GM19328 (cell line): ENCODE results near the gene MAPK13.

Experiments
- ATAC-seq: cut with Tn5 transposase; IDR thresholded peaks from one replicate; pipeline ENCODE4 v1.9.1; 2021; ENCODE audit warnings: mild to moderate bottlenecking, moderate library complexity; ENCODE audit not compliant: unreplicated experiment

The MAPK13 gene

DNA sequence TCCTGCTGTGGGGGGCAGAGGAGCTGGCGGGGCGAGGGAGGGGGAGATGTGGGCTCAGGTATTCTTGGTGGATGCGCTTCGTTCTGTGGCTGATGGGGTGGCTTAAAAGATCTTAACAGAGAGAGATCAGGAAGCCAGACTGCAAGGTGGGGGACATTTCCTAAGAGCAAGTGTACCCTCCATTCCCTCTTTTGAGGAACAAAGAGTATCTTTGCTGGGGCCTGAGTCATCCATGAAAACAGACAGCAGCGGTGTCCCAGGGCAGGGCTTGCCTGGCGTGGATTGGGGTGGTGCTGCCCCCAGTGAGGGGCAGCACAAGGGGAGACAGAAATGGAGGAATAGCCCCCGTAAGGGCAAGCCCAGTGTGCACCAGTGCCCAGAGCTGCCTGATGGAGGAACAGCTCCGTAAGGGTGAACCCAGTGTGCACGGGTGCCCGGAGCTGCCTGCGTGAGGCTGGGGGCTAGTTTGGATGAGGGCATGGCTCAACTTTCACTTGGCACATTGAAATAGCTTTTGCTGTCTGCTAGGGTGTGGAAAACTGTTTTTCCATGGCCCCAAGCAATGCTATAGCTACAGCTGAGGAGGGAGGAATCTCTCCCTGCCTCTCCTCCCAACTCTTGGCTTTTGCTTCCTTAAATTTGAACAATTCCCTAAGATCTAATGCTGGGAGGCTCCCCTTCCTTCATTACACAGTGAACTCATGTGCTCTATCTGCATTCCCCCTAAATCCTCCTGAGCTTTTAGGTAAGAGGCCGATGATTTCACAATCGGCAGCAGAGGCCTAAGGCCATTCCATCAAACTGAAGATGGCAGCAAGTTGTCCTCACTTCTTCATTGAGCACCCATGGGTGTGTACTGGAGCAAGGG is 12.9 kb downstream of the MAPK13 start:
- ATAC-seq, result no peak

DNA sequence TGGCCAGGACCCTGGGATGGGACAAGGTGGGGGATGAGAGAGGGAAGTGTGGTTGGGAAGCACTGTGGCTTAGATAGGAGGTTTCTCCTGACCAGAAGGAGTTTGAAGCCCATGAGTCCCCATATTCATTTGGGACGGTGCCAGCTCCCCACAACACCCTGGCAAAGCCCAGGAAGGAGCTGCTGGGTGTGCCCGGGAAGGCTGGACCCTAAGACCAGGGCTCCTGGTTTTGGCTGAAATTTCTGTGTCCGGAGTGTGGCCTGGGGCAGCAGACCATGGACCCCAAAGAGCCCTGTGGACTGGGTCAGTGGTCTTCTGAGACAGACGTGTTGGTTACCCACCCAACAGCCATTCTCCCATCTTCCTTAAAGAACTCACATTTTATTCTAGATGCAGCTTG is 15.2 kb downstream of the MAPK13 start:
- ATAC-seq, result no peak

DNA sequence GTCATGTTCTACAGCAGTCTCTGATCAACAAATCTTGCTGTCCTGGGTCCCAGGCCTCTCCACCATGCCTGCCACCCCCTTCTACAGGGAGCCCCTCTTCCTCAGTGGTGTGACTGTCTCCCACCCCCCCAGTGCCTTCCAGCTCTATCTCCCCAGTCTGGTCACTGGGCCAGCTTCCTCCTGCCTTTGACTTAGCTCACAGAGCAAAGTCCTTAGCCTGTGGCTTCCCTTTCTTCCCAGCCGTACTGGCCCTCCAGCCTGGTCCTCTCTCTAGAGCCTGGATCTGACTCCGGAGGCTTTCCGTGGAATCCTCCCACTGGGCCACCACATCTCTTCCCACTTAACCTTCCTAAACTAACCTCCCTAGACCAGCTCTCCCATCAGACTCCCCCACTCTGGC is 17.0 kb downstream of the MAPK13 start:
- no peak for ATAC-seq

DNA sequence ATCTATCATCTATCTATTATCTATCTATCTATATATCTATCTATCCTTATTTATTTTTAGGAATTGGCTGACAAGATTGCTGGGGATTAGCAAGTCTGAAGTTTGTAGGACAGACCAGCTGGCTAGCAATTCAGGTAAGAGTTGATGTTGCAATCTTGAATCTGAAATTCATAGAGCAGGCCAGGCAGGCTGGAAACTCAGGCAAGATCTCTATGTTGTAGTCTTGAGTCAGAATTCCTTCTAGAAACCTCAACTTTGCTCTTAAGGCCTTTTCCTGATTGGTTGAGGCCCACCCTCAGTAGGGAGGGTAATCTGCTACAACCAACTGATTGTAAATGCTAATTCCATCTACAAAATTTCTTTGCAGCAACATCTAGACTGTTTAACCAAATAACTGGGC is 19.2 kb downstream of the MAPK13 start:
- no peak for ATAC-seq

DNA sequence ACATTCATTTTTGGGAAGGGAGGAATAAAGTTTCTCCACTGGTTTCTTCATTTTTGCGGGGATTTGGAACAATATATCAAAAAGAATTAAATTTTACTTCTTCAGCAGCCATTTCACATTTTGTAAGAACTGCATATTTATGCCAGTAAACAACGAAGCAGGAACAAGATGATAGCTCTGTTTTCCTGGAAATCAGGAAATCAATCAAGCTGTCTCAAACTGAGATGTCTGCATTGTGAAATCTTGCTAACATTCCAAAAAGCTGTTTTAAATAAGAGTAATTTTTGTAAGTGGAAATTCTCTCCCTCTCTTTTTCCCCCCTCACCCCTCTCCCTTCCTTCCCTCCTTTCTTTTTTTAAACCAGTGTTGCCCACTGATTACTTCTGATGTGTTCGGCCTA is 20.0 kb downstream of the MAPK13 start:
- ATAC-seq, result no peak

DNA sequence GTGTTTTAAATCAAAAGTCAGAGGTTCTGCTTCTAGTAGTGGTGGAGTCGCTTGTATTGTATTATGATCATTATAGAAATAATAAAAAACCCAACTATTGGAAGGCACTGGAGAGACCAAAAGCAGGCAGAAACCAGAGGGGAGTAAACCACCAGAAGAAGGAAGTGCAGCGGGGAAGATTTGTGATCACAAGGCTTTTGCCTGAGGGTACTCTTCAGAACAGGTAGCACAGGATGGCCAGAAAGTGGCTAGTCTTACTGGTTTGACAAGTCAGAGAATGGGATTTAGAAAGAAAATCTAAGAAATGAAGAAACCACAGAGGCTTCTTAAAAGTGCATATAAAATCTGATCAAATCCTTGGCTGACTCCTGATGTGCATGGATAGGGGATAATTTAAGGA is 24.0 kb downstream of the MAPK13 start:
- no peak for ATAC-seq

DNA sequence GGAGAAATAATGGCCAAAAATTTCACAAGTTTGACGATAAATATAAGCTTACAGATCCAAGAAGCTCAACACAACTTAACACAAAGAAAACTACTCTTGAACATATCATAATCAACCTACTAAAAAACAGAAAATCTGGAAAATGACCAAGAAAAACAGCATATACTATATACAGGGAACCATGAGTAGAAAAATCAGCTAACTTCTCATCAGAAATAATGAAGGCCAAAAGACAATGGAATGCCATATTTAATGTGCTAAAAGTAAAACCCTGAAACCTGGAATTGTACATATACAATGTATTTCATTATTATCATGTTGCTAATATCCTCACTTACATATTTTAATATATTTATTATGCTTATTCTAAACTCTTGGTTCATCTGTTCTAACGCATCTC is 25.3 kb downstream of the MAPK13 start:
- ATAC-seq, result no peak

DNA sequence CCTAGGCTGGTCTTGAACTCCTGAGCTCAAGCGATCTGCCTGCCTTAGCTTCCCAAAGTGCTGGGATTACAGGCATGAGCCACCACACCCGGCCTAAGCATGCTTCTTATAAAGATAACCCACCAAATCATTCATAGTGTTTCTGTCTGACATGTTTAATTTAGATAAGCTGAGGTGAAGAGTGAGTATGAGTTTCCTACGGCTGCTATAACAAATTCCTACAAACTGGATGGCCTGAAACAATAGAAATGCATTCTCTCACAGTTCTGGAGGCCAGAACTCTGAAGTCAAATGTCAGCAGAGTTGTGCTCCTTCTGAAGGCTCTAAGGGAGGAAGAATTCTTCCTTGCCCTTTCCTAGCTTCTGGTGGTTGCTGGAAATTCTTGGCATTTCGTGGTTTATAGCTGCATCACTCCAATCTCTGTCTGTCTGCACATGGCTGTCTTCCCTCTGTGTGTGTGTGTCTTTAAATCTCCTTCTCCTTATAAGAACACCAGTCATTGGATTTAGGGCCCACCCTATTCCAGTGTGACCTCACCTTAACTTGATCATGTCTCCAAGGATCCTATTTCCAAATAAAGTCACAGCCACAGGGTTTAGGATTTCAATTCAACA is 29.9 kb downstream of the MAPK13 start:
- no peak for ATAC-seq

DNA sequence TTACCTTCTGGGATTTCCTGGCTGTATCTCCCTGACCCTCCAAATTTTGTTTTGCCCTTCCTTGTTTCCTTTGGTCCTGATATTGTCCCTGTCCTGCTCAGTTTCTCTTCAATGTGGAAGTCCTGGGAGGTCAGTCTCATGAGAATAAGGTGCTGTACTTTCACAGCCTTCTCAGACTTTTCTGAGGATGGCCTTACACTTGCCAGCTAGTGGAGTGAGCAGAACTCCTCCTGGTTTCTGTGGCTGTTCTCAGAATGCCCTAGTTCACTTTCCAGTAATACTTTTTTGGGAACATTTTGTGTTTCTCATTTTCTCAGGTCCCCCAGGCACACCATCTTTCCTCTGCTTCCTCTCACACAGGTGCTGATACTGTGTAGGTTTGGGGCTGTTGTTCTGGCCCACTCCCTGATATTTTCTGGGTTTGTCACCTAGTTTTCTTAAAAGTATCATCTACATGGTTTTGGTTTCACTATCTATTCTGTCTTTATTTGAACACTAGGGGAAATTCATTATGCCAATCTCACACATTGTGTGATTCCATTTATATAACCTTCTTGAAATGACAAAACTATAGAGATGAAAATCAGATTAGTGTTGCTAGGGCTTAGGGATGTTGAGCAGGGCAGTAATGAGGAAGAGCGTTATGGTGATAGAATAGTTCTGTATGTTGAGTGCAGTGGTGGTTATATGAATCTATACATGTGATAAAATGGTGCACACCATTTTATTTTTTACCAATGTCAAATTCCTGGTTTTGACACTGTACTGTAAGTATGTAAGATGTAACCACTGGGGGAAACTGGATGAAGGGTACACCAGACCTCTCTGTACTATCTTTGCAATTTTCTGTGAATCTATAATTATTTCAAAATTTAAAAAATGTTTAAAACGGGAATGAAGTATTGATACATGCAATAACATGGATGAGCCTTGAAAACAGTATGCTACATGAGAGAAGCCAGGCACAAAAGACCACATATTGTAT is 39.0 kb downstream of the MAPK13 start:
- ATAC-seq, result no peak

DNA sequence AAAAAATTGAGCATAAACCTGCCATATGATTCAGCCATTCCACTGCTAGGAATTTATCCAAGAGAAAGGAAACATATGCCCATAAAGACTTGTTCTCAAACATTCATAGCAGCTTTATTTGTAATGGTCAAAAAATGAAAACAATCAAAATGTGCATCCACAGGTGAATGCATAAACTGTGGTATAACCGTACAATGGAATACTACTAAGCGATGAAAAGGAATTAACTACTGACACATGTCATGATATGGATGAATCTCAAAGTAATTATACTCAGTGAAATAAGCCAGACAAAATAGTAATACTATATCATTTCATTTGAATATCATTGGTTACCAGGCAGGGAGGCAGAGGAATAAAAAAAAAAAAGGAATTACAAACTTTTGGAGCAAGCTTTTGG is 40.4 kb downstream of the MAPK13 start:
- no peak for ATAC-seq

DNA sequence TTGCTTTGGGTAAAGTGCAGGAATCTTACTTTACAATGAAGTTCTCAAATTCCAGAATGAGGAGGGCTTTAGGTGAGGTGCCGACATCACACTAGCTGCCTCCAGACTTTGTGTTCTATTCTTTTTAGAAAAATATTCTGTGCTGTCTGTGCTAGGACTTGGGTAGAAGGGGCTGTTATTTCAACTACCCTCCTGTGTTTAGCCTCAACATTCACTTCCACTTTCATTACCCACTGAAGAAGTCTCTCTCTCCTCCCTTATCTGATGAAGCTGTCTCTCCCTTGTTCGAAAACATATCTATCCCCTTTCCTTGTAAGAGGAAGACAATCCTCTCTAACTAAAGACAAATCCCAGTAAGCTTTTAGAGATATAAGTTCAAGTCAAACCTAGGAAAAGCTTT is 41.3 kb downstream of the MAPK13 start:
- no peak for ATAC-seq

DNA sequence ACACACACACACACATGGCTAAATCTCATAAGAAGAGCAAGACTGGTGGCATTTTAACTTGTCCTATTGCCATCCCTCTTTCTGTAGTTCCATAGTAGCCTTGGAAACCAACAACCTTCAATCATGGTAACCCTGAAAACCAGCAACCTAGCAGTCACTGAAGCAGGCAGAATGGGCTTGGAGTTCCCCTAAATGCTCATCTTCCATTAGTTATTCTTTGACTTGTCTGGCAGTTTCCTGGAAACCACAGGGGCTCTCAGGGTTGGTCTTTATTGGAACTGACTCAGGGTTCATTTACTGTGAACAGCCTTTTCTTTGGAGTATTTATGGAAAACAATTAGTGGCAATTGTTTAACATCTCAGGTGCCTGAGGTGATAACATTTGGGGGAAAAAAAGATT is 46.9 kb downstream of the MAPK13 start:
- ATAC-seq, result no peak

DNA sequence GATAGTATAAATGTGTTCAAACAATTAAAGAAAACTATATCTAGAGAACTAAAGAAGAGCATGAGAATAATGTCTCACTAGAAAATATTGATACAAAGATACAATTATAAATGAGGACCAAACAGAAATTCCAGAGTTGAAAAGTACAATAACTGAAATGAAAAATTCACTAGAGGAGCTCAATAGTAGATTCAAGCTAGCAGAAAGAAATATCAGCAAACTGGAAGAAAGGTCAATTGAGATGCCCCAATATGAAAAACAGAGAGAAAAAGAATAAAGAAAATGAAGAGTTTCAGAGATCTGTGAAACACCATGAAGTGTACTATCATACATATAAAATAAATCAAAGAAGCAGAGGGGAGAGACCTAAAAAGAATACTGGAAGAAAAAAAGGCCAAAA is 48.2 kb downstream of the MAPK13 start:
- no peak for ATAC-seq

DNA sequence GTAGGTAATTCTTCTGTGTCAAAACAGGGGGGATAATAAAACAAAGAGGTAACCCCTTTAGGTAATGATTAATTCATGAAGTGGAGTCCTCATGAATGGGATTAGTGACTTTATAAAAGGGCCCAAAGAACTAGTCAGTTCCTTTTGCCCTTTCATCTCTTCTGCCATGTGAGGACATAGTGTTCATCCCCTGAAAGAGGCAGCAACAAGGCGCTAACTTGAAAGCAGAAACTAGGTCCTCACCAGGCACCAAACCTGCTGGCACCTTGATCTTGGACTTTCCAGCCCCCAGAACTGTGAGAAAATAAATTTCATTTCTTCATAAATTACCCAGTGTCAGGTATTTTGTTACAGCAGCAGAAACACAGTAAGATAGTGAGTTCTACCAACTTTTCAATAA is 49.8 kb downstream of the MAPK13 start:
- no peak for ATAC-seq

DNA sequence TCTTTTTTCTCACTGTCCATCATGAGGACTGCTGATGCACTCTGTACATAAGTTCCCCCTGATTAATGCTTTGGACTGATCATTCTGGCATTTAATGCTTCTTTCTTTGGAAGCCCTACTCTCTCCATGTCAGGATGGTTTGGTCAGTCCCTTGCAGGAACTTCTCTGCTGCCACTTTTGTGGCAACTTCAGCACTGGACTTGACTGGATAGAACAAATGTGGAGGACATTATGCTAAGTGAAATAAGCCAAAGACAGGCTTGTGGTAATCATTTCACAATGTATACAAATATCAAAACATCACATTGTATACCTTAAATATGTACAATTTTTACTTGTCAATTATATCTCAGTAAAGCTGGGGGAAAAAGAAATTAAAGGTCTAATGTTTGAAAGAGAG is 54.0 kb downstream of the MAPK13 start:
- no peak for ATAC-seq

DNA sequence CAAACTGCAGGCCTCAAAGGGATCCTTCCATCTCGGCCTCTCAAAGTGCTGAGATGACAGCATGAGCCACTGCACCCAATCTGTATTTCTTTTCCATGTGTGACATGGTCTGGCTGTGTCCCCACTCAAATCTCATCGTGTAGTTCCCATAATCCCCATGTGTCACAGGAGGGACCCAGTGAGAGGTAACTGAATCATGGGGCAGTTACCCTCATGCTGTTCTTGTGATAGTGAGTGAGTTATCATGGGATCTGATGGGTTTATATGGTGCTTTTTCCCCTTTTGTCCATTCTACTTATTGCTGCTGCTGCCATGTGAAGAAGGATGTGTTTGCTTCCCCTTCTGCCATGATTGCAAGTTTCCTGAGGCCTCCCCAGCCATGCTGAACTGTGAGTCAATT is 55.9 kb downstream of the MAPK13 start:
- ATAC-seq, result no peak

DNA sequence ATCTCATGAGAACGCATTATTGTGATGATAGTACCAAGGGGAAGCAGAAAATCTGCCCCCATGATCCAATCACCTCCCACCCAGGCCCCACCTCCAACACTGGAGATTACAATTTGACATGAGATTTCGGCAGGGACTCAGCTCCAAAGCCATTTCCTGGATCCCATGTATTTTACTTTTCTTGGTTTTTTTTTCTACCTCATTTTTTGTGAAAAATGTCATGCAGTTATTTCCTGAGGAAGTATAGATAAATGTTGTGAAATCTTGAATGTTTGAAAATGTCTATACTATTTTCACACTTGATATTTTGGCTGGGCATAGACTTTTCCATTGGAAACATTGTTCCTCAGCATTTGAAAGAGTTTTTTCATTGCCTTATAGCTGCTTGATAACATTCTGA is 57.1 kb downstream of the MAPK13 start:
- ATAC-seq, result no peak
